H1 (cell line): Measurements from ENCODE around the gene RAMP2. TPM values are rescaled to one million over a fixed set of nuclear protein-coding genes. Genes with fewer than 3 reads are reported as not detected.
A peak's percentile ranks its signal among the peaks of the same experiment; 100 is the strongest.

Experiments used
- CREB1 ChIP-seq: IDR thresholded peaks from 2 replicates; pipeline ENCODE4 v1.6.1; 2012; ENCODE audit warnings: inconsistent platforms
- EP300 ChIP-seq, 2 experiments: IDR thresholded peaks; 1 replicate in 1 of 2; 2 replicates in 1 of 2; pipeline ENCODE4 v1.6.1; 2011 to 2012; ENCODE audit warnings: low read depth in 2 of 2, low read length in 2 of 2, mild to moderate bottlenecking in 2 of 2, borderline replicate concordance in 1 of 2, inconsistent platforms in 1 of 2, moderate library complexity in 1 of 2
- EZH2 ChIP-seq: fragments of 200-600 bp; sonication (generic); IDR thresholded peaks from 2 replicates; pipeline ENCODE4 v1.7.1; 2012; ENCODE audit warnings: low read depth, mild to moderate bottlenecking, moderate library complexity, low read length, inconsistent platforms; ENCODE audit not compliant: severe bottlenecking
- FOSL1 ChIP-seq: IDR thresholded peaks from 2 replicates; pipeline ENCODE4 v1.6.1; 2011; ENCODE audit warnings: mild to moderate bottlenecking, low read depth, low read length, moderate library complexity; ENCODE audit not compliant: insufficient read depth
- NRF1 ChIP-seq: IDR thresholded peaks from 2 replicates; pipeline ENCODE4 v1.6.1; 2011; ENCODE audit warnings: mild to moderate bottlenecking, low read depth, low read length, improper control_type of control experiment
- TAF7 ChIP-seq: optimal IDR thresholded peaks from 2 replicates; pipeline ENCODE3; 2011; ENCODE audit warnings: low read depth, mild to moderate bottlenecking, inconsistent platforms, low read length, moderate library complexity, borderline replicate concordance
- polyA plus RNA-seq, 7 experiments: library from polyadenylated mRNA; depleted of rRNA in 3 of 7; stranded (reverse) in 5 of 7; unstranded in 2 of 7; fragments of >200 nt in 5 of 7; fragments of 200-250 nt in 2 of 7; gene quantifications; 1 replicate in 5 of 7; 2 replicates in 1 of 7; 4 replicates in 1 of 7; pipeline versions ENCODE4 v1.2.1 to v1.2.3, GENCODE V29; 2011 to 2013; ENCODE audit warnings: missing spikeins in 2 of 7, mixed read lengths in 2 of 7
- total RNA-seq: library from RNA; stranded (reverse); fragmentation: NEBNext Ultra II Directional; extraction: Animal tissue kit (Norgen Biotek cat#: 25700); gene quantifications from 2 replicates; pipeline ENCODE4 v1.2.1, GENCODE V29; 2021

The RAMP2 gene
- total and polyA plus RNA-seq, 2 of the 8 experiments (the other 6 are each of a cell fraction or from before 2014, with no cell fraction given) = 13.4 to 41.7 TPM

GRCh38 chr17:42780851-42781638 lies 20.0 kb downstream of the RAMP2 start (continued):
- TF ChIP-seq TAF7 = peak; percentile 35
- TF ChIP-seq FOSL1 = no peak
- TF ChIP-seq CREB1 = no peak
- TF ChIP-seq EP300 (IDR thresholded peaks at IDR 0.05; ENCODE audit: borderline replicate concordance in 1 of 2, low read depth in 2 of 2, low read length in 2 of 2) = no peak
- no peak for TF ChIP-seq NRF1
- TF ChIP-seq EZH2 = peak; percentile 54
